ENCODE data around the gene ANKMY1.

Gene ANKMY1

DNA sequence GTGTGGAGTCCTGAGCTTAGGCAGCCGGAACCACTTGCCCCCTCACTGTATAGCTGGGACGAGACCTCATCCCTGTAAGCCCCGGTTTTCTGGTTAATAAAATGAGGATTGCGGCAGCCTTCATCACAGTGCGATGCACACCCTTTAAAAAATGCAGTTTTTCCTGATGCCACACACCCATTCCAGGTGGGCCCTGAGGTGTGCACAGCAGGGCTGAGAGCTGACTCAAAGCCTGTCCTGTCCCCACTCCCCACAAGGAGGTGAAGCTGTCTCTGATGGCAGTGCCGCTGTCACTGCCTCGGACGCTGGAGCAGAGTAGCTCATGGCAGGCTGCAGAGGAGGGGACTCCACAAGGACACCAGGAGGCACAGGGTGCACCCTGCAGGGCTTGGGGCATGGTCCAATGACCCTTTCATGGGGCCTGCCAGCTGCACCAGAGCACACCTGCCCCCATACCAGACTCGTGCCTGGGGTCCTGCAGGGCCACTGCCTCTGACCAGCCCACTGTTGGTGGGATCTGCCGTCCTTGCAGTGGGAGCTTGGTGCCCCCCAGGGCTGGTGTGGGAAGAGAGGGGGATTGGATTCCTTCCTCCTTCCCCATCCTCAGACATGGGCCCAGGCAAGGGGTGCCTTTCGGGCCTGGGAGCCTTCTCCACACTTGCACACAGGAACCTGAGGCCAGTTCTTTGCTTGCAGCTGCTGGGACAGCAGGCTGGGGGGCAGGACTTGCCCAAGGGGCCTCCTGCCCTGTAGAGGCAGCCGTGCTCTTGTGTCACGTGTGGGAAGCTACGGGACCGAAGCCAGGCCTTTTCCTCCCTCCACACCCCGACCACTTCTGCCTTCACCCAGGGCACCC, 99.5 kb downstream of the ANKMY1 start:
- no peak for DNase-seq

DNA sequence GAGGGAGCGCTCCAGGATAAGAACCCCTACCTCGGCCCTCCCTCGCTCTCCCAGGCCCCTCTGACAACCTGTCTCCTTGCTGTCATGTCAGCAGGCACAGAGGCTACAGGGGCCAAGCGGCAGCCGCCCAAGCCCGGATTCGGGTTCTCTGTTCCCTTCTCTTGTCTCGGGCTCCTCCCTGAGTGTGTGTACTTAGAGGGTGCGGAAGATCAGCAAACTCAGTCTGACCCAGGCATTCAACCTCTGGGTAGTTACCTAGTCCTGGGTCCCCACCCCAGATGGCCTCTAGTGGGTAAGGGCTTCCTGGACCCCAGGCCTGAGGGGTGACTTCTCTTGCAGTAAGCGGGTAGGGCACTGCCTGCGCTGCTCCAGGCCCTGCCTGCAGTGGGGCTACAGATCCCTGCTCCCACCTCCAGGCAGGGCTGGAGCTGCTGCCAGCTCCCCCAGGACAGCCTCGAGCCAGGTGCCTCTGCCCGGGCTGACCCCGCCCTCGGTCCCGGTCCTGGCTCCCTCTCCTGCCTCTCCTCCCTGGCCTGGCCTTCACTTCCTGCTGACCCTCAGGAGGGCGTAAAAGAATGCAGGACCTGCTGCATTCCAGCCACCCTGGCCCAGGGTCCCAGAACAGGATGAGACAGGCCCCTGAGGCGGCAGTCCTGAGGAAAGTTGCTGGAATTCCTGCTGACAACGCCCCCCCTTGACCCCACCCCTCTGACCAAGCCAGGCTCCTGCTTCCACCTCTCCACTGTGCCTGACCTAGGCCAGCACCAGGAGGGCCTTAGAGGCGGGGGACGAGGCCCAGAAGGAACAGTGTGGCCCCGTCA, 100.4 kb downstream of the ANKMY1 start:
- no peak for DNase-seq

DNA sequence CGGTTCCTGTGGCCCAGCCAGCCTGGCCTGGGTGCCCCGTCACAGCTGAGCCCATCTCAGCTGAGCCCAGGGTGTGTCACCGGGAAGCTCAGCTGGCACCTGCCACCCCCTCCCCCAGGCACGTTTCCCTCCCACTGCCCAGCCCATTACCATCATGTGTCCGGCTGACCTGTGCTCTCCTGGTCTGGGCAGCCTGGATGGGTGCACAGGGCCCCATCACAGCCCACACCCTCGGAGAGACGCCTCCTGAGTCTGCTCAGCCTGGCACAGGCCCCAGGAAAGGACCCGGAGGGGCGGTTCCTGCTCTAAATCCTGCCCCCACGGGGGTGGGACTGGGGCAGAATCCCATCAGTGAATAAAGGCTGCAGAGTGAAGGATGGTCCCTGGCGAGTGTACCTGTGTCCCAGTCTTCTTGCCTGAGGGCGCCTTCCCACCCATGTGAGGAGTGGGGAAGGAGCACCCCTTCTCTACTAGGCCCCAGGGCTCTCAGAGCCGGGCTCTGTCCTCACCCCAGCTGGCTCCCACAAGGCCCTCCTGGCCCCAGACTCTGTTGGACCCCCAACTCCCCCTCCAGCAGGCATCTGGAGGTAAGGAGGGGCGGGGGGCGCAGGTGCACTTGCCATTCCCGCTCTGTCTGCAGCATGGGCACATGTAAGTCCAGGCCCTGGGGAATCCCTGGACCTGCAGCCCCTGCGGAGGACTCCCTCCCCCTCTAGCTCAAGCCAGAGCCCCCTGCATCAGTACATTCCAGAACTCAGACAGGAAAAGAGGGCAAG, 101.2 kb downstream of the ANKMY1 start:
- DNase-seq, result no peak

DNA sequence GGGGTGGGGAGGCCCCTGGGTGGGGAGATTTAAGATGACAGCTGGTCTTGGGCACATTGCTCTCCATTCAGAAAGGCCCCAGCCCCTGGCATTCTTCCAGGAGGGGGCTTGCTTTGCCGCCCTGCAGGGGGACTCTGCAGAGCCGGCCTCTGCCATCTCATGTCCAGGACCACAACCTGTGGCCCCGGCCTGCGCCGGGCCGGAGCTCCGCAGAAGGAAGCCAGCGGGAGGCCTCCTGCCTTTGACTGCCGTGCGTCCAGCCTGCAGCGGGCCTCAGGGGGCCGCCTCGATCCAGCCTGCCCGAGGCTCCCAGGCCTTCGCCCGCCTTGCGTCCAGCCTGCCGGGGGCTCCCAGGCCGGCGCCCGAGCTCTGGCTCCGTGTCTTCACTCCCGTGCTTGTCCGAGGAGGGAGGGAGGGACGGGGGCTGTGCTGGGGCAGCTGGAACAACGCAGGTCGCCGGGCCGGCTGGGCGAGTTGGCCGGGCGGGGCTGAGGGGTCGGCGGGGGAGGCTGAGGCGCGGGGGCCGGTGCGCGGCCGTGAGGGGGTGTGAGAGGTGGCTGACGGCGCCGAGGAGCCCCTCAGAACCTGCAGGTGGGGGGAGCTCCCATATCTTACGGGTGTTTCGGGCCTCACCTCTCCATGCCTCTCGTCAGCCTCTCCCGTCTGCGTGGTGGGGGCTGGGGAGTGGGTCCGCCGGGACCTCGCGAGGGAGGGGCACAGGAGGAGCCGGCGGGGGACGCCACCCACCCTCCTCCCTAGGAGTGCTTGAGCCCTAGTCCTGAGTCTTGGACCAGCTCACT, 101.9 kb downstream of the ANKMY1 start:
- DNase-seq, result no peak

DNA sequence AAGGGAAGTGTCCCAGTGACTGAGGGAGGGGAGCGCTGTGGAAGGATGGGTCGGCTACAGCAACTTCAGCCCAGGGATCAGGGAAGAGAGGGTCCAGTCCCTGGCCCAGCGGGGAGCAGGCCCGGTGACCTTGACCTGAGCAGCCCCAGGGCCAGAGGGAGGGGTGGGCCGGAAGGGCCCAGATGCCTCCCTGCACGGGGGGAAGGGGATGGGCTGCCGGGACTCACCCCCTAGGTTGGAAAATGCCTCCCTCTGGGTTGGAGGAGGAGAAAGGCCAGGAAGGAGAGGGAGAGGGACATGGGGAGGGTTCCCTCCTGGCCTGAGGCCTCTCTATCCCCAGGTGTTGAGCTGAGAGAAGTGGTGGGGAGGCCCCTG, 102.5 kb downstream of the ANKMY1 start:
- DNase-seq, result no peak

DNA sequence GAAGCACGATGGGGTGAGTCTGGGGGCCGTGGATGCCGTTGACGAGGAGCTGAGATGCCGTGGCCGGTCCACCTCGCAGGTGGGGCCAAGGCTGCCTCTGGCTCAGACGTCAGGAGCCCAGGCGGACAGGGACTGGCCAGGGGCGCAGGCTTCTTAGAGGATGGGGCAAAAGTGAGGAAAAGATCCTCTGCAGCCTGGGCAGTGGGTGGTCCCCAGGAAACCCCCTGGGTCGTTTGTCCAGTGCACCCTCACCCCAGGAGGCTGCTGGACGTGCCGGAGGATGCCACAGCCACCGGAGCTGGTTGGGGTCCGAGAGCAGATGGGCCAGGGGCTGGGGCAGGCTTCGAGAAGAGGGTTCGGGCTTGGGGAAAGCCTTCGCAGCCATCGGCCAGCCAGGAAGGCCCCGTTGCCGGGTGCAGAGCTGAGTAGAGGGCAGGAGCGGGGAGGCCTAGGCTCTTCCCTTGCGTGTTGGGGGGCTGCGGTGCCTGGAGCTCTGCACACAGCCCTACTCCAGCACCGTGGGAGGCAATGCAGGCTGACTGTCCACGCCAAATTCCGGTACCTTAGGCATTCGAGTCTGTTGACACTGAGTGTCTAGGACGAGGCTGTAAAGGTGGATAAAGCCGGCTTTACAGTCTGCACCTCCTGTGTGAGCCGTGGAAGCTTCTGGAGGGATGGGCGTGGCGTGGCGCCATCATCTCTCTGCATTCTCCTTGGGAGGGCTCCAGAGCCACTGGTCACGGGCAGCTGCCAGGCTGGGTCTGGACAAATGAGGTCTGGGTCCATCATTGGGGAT, 103.5 kb downstream of the ANKMY1 start:
- no peak for DNase-seq

DNA sequence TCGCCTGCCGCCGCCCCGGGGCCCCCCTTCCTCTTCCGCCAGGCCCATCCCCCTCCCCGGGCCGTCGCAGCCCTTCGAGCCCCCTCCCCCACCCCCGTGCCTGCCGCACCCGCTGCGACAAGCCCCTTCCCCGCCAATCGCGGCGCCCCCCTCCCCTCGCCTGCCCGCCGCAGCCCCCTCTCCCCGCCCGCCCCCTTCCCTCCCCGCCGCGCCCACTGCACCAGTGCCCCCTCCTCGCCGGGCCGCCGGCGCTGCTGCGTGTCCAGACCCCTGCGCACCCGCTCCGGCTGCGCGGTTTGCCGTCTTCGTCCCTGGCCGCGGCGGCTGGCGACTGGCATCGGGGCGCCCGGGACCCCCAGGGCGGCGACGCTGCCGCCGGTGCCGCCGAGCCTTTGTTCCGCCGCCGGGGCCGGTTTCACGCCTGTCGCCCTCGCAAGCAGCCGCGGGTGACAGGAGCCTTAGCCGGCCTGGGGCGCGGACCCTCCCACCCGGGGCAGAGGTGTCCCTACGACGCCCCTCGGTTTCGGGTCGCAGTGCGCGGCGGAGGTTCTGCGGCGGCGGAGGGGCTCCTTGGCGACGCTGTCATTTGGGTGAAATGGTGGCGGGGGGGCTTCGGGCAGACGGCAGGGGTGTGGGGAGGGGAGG, 104.2 kb downstream of the ANKMY1 start:
- DNase-seq, result no peak

DNA sequence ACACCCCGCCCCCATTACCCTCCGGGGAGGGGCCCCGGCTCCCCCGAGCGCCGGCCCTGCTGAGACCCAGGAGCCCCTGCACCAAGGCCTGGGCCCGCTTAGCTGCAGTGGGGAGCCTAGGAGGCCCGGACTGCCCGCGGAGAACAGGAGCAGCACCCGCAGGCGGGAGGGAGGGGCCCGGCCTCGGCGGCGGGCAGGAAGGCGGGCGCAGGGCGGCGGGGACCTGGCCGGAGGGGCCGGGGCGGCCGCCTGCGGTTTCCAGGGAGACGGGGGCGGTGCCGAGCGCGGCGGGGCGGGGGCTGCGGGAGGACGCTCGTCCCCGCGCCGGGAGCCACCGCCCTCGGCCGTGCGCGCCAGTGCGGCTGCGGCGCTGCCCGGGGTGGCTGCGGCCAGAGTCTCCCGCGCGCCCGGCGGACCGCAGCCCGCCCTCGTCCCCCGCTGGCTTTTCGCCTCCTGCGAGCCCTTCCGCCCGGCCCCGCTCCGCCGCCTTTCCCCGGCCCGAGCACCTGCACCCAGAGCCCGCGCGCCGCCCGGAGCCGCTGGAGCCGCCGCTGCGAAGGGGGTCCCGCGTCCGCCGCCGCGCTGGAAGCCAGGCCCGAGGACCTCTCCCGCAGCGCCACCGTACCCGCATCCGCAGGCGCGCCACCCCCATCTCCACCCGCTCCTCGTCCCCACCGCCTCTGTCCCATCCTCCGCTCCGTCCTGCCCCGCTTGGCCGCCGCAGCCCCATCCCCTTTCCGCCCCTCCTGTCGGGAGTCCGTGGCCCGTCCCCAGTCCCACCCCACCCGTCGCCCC, 105.1 kb downstream of the ANKMY1 start:
- no peak for DNase-seq

DNA sequence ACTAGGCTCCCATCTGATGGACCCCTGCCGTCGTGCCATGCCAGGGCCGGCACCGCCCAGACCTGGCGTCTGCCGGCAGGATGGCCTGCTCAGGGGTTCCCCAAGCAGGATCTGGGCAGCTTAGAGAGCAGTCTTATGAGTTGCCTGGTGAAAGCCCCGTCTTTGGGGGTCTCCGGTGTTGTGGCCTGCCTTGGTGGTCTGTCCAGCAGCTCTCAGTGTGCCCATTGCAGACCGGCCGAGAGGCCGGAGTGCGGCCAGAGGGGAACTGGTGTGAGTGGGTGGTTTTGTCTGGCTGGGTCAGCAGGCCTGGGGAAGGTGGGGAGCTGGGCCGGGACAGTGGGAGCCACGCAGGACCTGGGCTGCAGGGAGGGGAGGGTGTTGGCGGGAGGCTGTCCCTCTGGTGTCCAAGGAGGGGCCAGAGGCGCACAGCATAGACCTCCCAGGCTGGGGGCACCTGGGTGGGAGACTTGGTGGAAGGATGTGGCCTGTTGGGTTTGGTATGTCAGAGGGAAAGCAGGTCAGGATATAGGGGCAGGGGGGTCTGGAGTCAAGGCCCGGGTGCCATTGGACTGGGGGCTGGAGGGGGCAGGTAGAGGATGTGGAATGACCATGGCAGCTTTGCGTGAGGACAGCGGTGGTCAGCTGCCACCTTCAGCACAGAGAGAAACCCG, 105.9 kb downstream of the ANKMY1 start:
- DNase-seq, result no peak

DNA sequence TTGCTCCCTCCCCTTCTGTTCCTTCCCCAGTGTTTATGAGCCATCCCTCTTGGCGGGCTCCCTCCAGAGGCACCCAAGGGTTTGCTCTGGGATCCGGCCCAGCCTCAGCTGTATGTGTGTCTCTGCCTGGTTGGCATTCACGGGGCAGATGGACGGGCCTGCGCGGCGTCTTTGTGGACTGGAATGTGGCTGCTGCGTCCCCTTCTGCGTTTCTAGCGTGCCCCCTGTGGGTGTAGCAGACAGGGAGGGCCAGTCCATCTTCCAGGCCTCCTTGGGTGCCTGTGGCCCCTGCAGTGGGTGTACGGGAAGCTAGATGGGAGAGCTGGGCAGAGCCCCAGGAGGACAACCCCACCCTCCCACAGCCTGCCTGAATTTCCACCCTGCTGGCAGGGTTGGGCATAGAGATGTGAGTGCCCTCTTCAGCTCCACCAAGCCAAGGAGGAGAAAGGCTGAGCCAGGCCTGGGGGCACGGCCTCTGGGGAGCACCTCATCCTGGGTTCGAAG, 106.6 kb downstream of the ANKMY1 start:
- no peak for DNase-seq

DNA sequence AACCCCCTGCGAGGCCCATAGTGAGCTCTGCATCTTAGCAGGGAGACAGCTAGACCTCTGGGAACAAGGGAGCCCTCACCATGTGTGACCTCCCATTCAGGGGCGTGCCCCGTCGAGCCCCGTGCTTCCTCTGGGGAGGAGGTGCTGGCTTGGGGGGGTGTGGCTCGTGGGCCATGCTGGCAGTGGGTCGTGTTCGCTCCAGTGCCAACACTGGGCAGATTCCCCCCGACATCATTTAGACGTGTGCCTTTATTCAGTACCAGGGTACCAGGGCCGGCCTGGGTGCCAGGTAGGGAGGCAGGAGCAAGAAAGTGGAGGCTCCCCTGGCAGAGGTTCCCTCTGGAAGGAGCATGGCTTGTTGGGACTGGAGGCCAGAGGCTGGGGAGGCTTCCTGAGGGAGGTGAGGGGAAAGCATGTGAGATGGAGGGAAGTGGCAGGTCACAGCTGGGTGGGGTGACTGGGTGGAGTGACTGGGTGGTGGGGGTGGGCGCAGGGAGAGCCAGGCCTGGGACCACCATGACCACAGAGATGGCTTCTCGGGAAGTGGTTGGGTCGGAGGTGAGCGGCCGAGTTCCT, 107.2 kb downstream of the ANKMY1 start:
- no peak for DNase-seq

DNA sequence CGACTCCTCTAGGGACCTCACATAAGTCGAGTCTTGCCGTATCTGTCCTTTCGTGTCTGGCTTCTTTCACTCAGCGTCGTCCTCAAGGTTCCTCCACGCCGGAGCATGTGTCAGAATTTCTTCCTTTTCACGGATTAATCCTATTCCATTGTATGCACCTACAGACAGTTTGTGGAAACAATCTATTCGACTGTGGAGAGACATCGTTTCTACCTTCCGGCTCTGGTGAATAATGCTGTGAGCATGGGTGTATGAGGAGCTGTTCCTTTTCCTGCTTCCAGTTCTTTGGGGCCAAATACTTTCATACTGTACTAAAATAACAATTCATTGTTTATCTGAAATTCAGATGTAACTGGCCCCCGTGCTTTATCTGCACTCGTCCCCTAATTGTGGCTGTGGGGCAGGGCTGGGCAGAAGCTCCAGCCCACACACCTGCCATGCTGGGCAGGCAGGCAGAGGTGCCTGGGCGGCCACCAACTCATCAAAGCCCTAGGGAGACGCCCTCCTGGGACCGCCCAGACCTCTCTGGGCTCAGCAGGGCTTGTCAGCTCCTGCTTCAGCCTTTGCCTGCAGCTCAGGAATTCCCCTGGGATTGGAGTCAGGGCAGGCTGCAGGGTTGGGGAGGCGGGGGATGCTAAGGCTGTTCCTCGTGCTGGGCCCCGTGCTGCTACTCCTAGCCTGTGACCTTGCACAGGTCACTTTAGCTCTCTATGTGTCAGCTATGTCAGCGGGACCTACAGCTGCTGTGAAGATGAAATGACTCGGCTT, 107.8 kb downstream of the ANKMY1 start:
- DNase-seq, result no peak

DNA sequence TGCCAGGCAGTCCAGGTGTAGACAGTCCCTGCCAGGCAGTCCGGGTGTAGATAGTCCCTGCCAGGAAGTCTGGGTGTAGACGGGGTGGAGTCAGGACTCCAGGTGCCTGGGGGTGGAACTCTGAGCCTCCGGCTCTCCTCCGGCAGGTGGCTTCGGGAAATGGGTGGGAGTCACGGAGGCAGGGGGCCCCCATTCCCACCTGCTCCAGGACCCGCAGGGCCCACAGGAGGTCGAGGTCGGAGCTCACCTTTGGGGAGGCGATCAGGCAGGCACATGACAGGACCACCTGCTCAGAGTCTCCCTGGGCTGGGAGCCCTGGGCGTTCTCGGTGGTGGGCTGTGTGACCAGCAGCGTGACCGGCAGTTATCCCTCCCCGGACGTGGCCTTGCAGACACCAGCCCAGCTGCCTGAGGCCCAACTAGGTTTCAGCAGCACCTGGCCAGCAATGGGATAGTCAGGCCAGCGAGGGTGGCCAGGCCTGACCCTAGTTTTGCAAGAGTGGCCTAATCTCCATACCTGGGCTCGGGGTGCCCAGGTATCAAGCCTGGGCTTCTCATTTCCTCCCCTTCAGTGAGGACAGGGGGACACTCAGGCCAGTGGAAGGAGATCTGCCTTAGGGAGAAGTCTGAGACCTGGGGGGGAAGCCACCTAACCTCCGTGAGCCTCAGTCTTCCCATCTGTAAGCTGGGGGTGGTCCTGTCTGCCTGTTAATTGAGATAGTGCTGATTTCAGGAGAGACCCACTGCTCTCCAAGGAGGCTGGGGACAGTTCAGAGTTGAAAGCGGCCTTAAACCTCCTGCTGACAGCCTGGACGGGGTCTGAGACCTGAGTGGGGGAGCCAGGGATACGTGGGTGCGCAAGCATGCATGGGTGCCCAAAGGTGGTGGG, 109.2 kb downstream of the ANKMY1 start:
- no peak for DNase-seq

DNA sequence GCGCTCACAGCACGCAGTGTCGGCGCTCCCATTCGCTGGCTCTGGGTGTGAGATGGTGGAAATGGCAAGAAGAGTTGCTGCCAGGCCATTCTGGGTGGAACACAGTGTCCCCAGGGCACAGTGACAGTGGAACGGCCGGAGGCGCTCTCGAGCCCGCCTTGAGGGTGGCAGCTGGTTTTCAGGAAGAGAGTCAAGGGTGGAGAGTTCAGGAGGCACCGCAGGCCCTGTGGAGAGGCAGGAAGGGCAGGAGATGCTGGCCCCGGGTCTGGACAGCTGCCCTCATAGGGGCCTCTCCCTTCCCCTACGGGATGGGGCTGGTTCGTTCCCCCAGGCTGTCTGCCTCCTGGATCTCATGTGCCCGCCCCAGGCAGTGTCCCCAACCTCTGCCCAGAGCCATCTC, 109.9 kb downstream of the ANKMY1 start:
- DNase-seq, result no peak

DNA sequence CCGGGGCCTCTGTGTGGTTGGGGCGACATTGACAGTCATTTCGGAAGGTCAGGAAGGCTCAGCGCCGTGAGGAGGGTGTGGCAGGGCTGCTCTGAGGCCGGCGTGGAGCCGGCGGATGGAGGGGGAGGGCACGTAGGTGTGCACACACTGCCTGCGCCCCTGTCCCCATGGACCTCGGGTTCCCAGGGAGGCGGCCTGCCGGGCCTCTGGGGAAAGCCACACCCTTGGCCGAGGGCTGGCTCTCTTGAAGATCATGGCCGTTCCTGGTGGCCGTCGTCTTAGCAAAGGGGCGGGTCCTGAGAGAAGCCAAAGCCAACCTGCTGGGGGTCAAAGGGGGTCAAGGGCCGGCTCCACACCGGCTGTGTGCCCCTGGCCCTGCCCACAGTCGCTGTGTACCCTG, 110.5 kb downstream of the ANKMY1 start:
- no peak for DNase-seq

DNA sequence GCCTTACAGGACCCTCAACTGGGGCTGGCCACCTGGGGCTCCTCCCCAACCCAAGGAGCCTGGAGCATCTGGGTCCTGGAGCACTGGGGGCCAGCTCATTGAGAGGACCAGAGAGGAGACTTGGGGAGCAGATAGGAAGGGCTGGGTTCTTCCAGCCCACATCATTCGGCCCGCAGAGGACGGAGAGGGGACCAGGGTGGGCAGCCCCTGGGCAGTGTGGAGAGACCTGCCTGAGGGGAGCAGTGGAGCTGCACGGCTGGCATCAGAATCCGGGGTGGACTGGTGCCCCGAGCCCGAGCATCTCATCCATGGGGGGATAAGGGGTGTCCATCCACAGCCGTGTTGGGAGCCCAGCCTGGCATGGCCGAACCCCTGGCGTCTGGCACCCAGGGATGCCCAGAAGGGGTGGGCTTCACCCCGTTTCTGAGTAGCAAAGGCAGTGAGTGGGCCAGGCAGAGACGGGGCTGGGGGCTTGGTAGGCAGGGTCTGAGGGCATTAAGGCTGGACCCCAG, 111.1 kb downstream of the ANKMY1 start:
- DNase-seq, result no peak
